NCI-H1092 (cell line): Measurements from ENCODE around the gene RAB40B.
A peak's percentile ranks its signal among the peaks of the same experiment; 100 is the strongest.

ENCODE experiments used
- DNase-seq: peaks from one replicate; lab custom pipeline; 2025; lab: John Stamatoyannopoulos, UW

The RAB40B gene

DNA sequence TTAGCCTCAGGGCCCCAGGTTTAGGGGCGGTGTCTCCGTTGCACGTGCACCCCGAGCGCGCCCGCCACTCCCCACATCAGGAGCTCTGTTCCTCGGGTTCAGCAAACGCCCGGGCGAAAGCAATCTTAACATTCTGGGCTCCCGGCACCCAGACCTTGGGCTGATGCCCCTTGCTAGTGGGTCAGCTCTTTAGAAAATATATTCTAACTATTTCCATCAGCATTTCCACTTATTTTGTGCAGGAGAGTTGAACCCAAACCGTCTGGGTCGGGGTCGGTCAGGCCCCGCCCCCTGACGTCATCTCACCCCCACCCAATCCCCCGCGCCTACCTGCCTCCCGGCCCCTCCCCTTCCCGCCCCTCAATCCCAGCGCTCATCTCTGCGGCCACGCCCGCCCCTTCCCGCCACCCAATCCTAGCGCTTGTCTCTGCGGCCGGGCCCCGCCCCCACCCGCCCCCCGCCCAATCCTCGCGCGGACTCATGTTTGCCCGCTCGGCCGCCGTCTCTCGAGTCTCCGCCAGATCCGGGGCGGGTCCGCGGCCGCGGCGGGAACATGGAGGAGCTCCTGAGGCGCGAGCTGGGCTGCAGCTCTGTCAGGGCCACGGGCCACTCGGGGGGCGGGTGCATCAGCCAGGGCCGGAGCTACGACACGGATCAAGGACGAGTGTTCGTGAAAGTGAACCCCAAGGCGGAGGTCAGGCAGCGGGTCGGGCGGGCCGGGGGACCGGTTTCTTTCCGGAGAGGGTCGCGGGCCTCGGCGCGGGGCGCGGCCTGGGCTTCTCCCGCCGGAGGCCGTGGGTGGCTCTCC, 17.9 kb upstream of the RAB40B start, which contains the start of gene FN3KRP:
FN3KRP (plus strand) TSS at position 504 of the 808 bp plus-strand sequence; CDS start at position 554, 50 bp downstream.
- DNase-seq, result peak; percentile 97

DNA sequence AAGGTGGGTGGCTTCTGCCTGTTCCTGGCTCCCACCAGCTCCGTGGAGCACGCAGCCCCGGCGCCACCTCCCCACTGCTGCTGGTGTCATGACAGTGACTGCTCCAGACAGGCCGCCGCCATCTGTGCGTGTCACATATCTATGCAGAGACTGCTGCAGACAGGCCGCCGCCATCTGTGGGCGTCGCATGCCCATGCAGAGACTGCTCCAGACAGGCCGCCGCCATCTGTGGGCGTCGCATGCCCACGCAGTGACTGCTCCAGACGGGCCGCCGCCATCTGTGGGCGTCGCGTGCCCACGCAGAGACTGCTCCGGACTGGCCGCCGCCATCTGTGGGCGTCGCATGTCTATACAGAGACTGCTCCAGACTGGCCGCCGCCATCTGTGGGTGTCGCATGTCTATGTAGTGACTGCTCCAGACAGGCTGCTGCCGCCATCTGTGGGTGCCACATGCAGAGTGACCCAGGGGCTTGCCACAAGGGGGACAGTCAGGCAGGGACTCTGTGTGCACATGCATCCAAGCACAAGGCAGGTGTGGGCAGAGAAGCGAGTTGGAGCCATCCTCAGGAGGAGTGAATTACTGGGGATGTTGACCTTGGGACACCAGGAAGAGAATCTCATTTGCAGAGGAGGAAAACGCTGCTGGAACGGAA, 14.7 kb upstream of the RAB40B start:
- DNase-seq, result no peak

DNA sequence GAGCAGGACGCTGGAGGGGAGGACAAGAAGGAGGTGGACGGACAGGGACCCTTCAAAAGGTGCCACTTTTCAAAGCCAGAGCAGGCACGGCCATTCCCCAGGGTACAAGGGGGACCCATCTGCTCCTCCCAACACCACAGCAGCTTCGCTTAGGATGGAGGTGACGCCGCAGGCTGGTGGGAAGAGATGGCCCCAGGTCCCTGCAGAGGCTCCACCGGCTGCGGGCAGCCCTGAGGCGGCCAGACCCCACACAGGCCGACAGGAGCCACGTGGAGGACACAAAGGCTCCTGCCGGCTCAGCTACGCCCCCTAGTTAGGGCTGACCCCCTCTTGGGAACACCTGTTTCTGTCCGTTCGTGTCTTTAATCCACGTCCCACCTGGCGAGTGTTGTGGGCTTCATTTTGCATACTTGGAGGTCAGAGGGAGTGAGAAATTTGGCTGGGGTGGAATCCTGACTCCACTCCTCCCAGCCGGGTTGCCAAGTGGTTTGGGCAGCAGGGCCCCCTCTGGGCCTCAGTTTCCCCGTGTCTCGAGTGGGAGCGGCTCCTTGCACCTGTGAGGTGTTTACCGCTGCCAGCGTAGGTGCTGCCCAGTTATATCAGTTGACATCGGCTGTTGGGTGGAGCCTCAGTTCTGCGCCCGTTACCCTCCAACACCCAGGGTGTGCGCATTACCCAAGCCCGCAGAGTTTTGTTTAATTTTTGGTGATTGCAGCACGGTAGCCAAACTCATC, 12.2 kb upstream of the RAB40B start:
- no peak for DNase-seq

DNA sequence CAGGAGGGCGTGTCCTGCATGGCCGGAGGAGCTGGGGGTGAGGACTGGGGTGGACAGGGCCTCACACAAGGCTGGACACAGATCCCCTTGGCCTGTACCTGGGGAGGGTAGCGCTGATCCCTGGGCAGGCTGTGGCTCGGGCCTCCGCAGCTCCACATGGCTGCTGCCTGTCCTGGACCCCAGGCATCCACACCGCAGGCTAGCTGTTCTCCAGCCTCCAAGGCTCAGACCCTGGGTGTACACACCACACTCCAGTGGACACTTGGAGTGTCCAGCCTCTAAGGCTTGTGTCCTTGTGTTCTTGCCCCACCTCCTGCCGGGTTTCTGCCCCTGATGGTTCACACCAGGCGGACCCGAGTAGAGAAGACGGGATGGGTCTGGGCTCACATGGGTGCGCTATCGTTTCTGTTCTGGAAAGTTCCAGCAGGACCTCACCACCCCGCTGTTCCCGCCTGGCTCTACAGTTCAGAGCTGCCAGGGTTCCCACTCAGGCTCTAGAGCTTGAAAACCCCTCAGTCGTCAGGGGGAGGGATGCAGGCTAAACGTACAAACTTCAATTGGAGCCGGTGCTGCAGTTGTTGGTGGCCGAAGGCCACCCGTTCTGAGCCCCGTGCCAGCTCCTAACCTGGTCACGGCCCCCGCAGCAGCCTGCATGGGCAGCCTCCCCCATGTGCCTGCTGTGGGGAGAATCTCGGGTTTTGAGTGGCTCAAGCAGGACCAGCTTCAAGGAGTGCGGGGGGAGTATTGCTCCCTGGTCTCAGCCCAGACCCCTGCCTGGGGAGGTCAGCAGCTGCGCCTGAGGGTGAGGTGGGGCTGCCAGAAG, 11.4 kb upstream of the RAB40B start:
- DNase-seq, result no peak

DNA sequence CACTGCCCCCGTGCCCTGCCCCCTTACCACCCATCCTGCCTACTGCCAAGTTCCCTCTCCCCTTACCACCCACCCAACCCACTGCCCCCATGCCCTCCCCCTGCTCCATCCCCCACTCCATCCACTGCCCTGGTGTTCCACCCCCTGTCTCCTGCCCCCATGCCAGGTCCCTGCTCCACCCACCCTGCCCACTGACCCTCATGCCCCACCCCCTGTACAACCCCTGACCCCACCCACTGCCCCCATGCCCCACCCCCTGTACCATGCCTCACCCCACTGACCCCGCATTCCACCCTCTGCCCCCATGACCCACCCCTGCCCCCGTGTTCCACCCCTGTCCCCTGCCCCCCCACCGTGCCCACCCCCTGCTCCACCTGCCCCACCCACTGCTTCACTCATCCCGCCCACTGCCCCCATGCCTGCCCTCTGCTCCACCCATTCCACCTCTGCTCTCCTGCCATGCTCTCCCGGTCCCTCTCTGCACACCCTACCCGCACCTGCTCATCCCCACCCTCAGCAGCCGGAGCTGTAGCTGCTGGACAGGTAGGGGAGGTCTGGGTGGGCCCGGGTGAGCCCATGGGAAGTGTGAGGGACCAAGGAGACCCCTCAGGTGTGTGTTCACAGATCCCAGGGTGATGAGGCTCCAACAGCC, 10.7 kb upstream of the RAB40B start:
- no peak for DNase-seq

DNA sequence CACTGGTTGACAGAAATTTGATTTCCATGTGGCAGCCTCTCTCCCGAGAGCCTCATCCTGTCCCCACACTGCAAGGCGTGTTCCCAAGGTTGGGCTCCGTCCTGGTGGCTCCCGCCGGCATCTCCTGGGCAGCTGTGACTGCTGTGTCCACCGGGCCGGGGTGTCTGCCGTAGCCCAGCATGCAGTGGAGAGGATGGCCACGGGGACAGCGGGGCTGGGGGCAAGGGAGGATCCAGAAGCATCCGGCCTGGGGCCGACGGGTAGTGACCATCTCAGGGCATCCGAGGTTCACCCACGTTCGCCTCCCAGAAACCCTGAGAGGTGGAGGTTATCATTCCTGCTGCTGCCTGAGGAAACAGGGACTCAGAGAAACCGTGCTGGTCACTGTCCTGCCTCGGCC, 7.3 kb upstream of the RAB40B start:
- no peak for DNase-seq

DNA sequence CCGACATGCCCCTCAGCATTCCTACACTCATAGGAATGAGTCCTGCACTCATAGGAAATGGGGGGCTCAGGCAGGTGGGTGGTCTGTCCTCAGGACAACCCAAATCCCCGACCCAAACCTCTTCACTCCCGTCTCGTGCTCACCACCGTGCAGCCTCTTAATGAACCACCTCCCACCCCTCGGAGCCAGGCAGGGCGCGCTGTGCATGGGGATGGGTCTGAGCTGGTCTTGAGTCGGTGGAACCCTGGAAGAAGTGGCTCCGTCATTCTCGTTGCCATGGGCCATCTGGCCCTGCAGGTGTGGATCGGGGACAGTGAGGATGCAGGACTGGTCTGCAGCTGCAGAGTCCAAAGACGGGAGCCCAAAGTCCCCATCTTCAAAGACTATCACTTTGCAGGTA, 6.4 kb upstream of the RAB40B start:
- DNase-seq, result no peak

DNA sequence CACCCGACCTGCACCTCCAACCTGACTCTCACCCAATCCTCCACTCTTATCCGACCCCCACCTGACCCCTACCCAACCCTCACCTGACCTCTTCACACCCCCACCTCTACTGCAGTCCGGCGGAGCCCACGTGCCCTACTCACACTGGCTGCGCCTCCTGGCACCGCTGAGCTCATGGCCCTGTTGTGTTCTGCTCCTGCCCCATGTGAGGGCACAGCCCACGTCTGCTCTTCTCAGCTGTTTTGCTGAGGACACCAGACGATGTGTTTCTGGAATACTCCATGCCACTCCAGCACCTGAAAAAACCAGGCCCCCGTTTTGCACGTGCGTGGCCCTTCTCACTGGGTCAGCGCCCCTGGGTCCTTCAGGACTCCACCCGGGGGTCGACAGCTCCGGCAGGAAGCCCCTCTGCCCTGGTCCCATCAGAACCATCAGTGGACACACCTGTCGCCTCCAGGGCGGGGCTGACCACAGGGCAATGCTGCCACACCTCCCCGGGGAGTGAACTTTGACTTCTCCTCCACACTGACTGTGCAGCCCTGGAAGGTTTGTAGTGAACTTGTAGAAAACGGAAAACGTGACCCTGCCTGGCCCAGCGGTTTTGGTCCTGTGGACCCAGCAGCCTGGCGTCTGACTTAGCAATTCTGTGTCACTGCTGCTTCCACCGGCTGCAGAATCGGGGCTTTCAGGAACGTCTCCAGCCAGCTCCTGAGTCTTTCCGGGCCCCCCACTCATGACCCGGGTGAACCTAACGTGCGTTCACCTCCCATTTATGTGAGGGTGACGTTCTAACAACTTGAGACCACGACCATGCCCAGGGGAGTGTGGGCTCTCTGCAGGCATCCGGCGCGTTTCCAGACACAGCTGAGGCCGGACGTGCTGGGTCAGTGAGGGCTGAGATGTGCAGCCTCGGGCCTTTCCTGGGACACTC, 5.7 kb upstream of the RAB40B start:
- DNase-seq, result no peak

DNA sequence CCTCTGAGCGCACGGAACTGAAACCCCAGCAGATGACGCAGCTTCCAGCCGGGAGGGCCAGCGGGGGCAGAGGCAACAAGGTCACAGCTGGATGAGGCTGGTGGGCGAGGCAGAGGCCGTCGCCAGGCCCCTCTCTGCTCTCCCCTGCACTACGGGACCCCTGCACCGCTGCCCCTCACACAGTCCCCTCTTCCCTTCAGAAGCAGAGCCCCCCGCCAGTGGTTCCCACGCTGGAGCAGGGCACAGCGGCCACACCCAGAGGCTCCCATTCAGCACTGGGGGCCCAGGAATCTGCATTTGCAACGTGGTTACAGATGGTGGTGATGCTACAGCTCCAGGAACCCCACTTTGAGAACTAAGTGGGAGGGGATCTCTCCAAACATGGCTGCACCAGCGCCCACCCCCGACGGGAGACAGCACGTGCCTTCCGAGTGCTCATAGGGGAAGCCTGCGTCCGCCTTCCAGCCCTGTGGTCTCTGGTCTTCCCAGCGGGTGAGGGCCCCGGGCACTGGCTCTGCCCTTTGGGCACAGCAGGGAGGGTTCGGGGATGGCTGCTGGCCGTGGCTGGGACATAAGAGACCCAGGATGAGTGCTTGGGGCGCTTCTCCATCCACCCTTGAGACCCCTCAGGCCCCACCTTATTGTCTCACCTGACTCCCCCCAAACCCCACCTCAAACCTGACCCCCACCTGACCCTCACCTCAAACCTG, 4.7 kb upstream of the RAB40B start:
- no peak for DNase-seq

DNA sequence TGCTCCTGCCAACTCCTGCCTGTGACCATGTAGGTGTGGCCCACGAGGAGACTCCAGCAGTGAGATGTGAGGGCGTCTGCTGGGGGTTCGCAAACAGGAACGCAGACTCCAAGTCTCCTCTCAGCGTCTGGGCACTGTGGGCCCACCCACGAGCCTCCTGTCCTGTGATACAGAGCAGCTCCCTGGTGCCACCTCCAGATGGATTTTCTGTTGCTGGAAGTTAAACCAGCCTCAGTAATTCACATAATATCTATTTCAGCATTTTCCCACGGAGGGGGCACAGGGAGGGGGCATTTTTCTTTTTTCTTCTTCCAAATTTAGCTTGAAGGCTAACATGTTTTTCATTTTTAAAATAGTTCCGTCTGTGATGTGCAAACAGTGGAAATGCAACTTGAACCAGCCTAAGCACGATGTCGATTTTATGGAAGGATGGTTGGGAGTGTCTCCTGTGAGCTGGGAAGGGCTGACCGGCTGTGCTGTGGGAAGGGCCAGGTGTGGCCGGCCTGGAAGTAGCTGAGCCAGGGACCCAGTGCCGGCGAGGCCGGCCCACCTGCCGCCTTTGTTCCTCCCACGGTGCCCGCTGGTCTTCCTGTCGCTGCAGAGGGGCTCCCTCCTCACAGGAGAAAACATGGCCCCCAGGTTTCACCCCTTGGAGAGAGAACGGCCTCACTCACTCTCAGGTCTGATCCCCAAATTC, 3.9 kb upstream of the RAB40B start:
- no peak for DNase-seq

DNA sequence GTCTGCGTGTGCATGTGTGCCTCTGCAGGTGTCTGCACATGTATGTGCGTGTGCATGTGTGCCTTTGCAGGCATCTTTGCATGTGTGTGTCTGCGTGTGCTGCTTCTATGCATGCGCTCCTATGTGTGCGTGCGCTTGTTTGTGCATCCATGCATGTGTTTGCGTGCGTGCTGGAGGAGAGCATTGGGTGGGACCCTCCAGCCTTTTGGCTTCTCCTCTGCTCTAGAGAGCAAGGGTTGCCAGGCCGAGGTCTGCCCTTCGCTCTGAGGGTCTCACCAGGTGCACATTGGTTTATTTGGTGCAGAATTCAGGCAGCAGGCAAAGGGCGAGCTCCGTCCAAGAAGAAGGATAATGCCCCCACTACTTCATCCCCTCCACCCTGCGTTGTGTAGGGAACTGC, 1.1 kb upstream of the RAB40B start:
- no peak for DNase-seq

DNA sequence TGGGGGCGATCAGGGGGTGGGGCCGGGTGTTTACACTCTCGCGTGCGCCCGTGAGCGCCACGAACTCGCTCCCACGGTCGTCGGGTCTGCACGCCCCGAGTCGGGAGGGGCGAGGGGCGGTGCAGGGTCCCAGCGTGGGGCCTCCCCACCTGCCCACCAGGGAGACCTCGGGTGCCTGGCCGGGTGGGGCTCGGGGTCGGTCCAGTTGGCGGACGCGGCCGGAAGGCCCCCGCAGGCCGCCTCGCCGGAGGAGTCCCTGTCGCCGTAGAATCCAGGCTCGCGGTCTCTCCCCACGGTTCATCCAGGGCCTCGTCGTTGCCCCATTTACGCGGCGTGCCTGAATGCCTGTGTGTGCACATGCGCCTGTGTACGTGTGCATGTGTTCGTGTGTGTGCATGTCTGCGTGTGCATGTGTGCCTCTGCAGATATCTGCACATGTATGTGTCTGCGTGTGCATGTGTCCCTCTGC, 510 bp upstream of the RAB40B start:
- DNase-seq, result no peak

DNA sequence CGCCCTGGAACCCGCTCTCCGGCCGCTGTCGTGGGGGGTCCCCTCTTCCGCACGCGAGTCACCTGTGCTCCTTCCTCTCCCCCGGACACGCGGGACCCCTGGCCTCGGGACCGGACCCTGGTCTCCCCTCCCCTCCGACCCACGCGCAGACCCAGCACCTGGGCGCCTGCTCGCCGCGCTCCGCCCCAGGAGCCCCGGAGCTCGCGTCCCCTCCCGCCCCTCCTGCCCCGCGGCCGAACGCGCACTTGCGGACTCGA, 762 bp downstream of the RAB40B start:
- DNase-seq, result no peak

DNA sequence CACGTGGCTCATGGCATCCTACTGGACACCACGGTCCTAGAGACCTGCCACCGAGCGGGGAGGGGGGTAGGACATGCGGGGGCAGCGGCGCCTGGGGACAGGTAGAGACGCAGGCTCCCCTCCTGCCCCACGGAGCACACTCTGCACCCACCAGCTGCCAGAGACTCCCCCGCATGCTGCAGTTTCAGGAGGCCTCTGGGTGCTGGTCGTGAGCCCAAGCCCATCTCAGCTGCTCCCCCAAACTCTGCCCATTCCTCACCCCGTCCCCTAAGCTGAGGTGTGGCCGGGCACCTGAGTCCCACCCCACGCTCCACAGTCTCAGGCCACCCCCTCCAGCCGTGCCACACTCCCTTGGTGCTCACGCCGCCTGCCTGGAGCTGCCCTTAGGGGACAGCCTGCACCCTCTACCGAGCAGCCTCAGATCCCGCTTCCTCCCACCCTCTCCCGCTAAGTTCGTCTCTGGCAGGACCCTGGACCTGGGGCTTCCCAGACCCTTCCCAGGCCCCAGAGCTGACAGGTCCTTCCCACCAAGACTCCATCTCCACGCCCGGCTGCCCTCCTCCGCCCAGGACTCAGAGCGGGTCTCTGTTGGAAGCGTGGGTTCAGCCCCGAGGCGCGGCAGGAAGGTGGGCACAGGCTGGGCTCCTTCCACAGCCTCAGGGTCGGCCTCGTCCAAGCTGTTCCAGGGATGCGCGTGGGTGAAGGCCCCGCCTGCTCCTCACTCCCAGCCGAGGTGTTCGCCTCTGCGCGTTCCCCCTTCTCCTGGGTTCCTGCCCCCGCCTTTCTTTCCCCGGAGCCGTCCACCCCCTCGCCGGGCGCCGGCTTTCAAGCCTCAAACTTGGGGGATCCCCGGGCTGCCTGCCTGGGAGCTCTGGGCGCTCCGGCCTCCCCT, 1.3 kb downstream of the RAB40B start:
- DNase-seq, result no peak

DNA sequence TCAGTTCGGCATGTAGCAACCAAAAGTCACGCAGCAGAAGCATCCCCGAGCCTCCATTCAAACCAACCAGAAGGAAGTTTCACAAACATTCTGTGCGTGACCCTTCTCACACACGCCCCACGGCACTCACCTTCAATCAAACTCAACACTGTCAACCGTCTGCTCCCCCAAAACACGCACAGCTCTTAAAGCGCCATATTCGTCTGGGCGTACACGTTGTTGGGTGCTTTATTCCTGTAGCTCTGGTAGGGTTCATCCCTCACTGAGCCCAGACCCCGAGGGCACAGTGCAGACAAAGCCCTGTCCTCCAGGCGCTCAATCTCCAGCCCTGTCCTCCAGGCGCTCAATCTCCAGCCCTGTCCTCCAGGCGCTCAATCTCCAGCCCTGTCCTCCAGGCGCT, 2.2 kb downstream of the RAB40B start:
- no peak for DNase-seq

DNA sequence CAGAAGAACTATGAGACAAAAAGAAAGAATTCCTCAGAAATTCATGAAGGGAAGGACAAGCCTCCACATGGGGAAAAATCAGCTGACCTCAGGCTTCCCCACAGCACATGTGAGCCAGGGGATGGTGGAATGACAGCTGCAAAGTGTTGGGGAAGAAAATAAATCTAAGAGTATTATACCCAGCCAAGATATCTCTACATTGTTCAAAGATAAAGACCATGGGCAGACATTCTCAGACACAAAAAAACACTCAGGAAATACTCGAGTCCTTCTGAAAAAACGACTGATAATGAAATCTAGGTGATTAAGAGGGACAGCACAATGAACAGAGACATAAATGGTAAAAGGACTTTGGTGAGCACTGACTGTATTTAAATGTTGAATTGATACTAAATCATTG, 3.9 kb downstream of the RAB40B start:
- no peak for DNase-seq

DNA sequence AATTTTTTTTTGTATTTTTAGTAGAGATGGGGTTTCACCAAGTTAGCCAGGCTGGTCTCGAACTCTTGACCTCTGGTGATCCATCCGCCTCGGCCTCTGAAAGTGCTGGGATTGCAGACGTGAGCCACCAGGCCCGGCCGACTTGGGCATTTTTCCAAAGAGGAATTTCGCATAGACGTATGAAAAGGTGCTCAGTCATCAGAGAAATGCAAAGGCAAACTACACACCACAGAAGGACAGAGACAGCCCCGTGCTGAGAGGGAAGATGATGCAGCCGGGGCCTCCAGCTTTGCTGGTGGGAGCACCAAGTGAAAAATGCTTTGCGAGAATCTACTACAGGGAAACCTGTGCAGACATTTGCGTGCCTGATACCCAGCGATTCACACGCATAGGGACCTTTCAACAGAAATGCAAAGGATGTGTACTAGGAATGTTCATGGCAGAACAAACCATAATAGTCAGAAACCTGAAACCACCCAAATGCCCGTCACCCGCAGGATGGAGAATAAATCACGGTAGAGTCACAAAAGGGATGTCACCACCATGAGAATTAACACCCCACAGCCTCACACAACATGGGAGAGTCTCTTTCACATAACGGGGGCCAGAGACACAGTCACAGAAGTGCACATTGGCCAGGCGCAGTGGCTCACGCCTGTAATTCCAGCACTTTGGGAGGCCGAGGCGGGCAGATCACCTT, 5.2 kb downstream of the RAB40B start:
- DNase-seq, result no peak

DNA sequence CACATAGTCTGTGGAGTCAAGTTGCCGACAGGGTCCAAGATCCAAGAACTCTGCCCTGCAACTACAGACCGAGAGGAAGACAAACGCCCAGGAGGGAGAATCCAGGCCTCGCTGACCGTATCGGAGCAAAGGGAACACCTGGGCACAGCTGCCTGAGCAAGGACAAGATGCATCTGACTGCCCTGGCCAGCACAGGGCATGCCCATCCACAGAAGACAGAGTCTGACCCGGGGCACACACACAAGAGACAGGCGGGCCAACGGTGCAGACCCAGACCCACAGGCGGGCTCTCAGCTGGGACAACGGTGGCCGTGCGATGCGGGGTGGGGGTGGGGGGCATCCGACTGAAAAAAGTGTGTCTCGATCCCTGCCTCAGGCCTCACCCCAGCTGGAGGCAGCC, 6.2 kb downstream of the RAB40B start:
- no peak for DNase-seq
